Gastroesophageal sphincter (tissue), 3 donors: Measurements from ENCODE around the gene CCDC85C.

Experiments
- CTCF ChIP-seq, 4 experiments: fragments of 200-600 bp in 2 of 4; fragments of 450-650 bp in 2 of 4; sonication (generic) in 1 of 4; IDR thresholded peaks; one replicate each; pipeline ENCODE4 v1.5.1; 2017 to 2019; ENCODE audit warnings: antibody characterized with exemption in 4 of 4, mild to moderate bottlenecking in 2 of 4, moderate library complexity in 2 of 4
- EP300 ChIP-seq: sonication (generic); formaldehyde crosslinking; IDR thresholded peaks from one replicate; pipeline ENCODE4 v1.6.1; 2017; ENCODE audit warnings: antibody characterized with exemption, mild to moderate bottlenecking
- POLR2A ChIP-seq, 2 donors: fragments of 450-650 bp; IDR thresholded peaks; one replicate each; pipeline ENCODE4 v1.6.1; 2017; ENCODE audit warnings: antibody characterized with exemption in 2 of 2, mild to moderate bottlenecking in 2 of 2, moderate library complexity in 1 of 2
- POLR2AphosphoS5 ChIP-seq: sonication (generic); formaldehyde crosslinking; IDR thresholded peaks from one replicate; pipeline ENCODE4 v1.6.1; 2017; ENCODE audit warnings: antibody characterized with exemption

- TF ChIP-seq POLR2AphosphoS5 (no peak), POLR2A (IDR thresholded peaks at IDR 0.05) (no peak), CTCF (IDR thresholded peaks at IDR 0.05) (no peak), EP300 (no peak)
These were observed 9.8 kb downstream of the CCDC85C start for GRCh38 chr14:99593971-99594841.
